ENCODE measurements around the gene IGFBP1. TPM values are rescaled to one million over a fixed set of nuclear protein-coding genes. Genes with fewer than 3 reads are reported as not detected.

The IGFBP1 gene
- total RNA-seq, 1 donor from 2014 or later = not detected

GRCh38 chr7:45909561-45909960 is 21.3 kb downstream of the IGFBP1 start:
- no peak for DNase-seq

GRCh38 chr7:45910855-45911254 is 22.6 kb downstream of the IGFBP1 start:
- DNase-seq = no peak

DNA sequence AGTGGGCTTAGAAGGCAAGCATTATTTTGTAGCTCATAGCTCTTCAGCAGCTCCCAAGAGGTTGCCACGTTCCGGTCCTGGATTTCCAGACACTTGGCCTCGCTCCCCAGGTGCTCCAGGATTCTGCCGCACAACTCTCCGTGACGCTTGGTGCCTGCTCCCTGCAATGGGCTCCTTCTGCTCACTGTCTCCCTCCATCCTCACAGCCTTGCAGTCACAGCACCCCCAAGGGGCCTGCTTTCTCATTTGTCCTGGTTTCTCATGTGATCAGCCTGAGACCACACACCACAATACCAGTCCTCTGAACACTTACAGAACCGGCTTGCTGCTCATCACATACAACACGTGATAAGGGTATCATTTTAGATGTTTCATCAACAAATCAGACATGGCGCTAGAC is 23.0 kb downstream of the IGFBP1 start:
- DNase-seq = no peak

DNA sequence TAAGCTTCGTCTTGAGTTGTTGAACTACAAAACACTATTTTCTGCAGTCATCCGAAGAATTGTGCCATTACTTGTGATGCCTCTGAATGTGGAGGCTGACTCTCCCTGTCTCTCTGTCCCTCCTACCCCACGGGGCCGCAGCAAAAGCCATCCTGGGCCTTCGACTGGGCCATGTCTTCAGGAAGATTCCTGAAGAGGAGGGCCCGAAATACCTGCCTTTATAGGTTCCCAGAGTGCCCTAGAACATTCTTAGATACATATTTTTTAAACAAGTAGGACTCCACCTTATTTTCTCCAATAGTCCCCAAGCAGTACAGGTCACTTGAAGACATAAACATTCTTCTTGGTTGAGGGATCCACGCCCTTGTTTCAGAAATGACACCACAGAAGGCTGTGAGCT is 24.7 kb downstream of the IGFBP1 start:
- no peak for DNase-seq

- DNase-seq = no peak
Measured at GRCh38 chr7:45914911-45915310, 26.6 kb downstream of the IGFBP1 start.

- DNase-seq = no peak
Measured at GRCh38 chr7:45915606-45916005, 27.3 kb downstream of the IGFBP1 start.

GRCh38 chr7:45917064-45917463 is 28.8 kb downstream of the IGFBP1 start:
- no peak for DNase-seq

- DNase-seq = peak; percentile 92
Measured at GRCh38 chr7:45917658-45918057, 29.4 kb downstream of the IGFBP1 start.

- DNase-seq = no peak
Measured at GRCh38 chr7:45918556-45918955, 30.3 kb downstream of the IGFBP1 start.

DNA sequence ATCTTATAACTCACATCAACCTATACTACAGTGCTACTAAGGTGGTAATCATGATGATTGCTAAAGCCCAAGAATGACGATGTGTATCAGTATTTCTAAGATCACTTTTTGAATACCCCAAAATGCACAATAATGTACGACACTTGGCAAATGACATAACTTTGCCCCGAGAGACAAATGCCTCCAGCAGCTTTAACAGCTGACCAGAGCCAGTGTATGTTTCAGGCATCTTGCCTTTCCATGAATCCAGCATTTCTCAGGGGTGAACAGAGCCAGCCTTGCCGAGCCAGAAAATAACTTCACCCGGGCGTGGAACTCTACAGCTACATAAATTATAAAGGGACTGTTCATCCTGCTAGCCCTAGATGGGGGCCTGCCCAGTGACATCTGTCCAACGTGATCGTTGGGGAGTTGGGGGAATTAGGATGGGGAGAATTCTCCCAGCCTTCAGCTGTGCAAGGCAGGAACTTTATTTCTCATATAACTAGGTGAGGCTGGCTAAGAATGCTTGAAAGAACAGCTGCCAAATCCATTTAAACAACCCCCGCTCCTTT is 31.0 kb downstream of the IGFBP1 start:
- peak; percentile 70 for DNase-seq

GRCh38 chr7:45919993-45920459 is 31.7 kb downstream of the IGFBP1 start:
- DNase-seq = peak; percentile 32

- peak; percentile 86 for DNase-seq
Measured at GRCh38 chr7:45920502-45921380, 32.5 kb downstream of the IGFBP1 start, which contains the start of gene IGFBP3. Gene IGFBP3, minus strand, starts transcription at chr7:45921272. Its CDS starts 132 bp downstream, at chr7:45921140.

GRCh38 chr7:45921381-45921698 is 33.1 kb downstream of the IGFBP1 start:
- DNase-seq = no peak

DNA sequence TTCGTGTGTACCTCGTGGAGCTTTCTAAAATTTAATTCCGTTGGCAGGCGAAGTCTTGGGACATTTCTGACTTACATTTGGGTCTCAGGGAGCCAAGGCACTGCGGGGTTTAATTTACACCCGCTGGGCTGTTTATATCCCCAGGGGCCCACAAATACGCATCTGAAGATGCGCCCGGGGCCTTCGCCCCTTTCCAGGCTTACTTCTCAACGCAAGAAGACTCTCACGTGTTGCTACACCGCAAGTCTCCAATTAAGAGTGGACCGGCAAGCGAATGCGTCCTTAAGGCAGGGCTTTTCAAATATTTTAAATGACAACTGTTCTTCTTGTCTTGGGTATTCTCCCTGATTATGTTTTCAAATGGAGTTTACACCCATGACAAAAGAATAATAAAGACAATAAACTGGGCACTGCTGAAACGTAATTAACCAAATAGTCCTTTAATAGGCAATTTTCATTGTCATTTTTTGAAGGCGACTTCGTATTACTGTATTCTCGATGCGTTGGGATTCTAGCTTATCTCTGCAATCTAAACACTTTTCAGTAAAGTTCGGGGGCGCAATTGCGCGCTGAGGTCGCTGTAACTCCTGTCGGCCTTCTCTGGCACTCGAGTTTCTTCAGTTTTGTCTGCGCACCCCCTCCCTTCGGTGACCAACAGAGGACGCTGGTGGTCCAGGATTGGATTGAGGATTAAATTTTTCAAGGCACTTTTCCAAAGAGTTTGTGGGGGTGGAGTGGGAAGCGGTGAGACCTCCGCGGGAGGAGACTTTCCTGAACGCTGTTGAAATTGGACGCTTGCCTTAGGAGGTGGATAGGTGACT is 33.6 kb downstream of the IGFBP1 start:
- peak; percentile 91 for DNase-seq

DNA sequence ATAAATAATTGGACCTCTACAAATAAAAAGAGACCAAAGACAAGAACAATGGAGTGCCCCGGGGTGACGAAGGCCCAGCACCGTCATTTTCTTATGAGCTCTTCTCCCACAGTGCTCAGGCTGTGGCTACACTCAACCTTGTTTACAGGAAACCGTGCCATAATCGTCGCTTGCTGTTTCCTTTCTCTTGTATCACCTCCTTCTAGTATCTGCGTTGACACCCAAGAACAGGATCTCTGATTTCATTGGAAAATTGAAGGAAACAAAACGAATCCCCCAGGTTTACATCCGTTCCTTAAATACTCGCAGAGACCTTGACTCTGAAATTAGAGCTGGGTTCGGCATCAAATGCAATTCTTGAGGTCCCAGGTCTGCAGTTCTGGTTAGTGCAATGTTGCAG is 34.5 kb downstream of the IGFBP1 start:
- DNase-seq = no peak

DNA sequence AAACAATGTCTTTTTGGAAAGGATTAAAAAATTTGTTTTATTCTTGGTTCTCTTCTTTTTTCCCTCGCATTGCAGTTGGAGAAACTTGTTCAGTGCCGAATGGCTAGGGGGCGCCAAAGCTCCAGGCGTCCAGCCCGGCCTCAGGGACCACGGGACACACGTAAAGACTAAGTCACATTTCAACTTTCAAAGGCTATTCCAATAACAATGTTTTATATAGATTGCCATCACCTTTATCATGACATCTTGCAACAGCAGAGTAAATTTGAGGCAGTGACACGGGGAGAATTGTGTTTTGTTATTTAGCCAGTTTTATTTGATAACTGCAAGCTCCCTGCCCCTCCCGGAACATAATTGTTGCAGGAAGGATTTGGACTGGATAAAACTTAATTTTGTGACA is 35.0 kb downstream of the IGFBP1 start:
- peak; percentile 90 for DNase-seq

DNA sequence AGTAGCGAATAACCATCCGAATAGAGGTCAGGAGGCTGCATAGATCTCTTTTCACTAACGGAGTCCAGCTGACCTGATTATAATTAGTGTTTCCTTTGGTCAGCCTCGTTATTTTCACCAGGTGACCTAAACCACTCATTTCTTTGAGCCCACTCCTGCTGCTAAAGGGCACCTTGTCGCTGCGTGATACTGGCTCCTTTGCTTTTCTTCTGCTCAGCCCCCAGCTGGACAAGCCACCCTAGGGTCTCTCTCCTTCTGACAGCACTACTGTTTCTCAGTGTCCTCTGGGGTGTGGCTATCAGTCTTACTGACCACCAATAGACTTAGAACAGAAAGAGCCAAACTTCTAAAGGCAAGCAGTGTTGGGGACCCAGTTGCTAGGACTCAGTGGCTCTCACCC is 35.5 kb downstream of the IGFBP1 start:
- no peak for DNase-seq

DNA sequence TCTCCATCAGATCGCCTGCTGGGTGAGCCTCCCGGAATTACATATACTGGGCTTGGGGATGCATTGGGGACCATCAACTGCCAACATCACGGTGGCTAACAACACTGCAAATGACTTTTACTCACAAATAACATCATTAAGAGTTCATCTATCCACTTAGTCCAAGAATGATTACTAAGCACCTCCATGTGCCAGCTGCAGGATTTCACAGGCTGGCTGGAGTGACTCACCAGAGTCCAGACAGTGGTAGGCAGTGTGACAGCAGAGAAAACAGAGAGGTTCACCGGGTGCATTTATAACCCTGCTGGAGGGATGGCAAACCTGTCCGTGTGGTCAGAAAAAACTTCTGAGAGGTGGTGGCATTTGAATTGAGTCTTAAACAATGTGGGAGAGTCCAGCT is 36.0 kb downstream of the IGFBP1 start:
- no peak for DNase-seq

DNA sequence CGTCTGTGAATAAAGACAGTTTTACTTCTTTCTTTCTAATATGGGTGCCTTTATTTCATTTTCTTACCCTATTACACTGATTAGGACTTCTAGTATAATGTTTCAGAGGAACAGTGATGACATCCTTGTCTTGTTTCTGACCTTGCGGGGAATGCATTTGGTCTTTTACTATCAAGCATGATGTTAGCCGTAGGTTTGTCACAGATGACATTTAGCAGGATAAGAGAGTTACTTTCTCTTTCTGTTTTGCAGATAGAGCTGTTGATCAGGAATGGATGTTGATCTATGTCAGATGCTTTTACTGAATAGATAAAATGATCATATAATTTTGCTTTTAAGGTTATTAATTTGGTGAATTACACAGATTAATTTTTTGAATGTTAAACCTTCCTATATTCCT is 39.4 kb downstream of the IGFBP1 start:
- DNase-seq = no peak

GRCh38 chr7:45930967-45931366 is 42.7 kb downstream of the IGFBP1 start:
- DNase-seq = no peak

GRCh38 chr7:45937301-45937700 is 49.0 kb downstream of the IGFBP1 start:
- no peak for DNase-seq

- DNase-seq = no peak
Measured at GRCh38 chr7:45937862-45938261, 49.6 kb downstream of the IGFBP1 start.
